Lower lobe of right lung (tissue), 2 donors: ENCODE measurements around the gene FOCAD. TPM values are rescaled to one million over a fixed set of nuclear protein-coding genes. Genes with fewer than 3 reads are reported as not detected.

Experiments
- ATAC-seq, 2 donors: fragments of 200-7000 bp; cut with Tn5 transposase; one replicate each; pipeline ENCODE4 v1.9.1; 2020 to 2022; ENCODE audit warnings: mild to moderate bottlenecking in 2 of 2, moderate library complexity in 2 of 2
- DNase-seq: peaks from one replicate; pipeline ENCODE4 v3.0.0-alpha.2; 2020
- H3K27ac ChIP-seq: fragments of 200-600 bp; one replicate; pipeline ENCODE4 v1.8.0; 2022
- H3K27me3 ChIP-seq: fragments of 200-600 bp; one replicate; pipeline ENCODE4 v1.8.0; 2022; ENCODE audit warnings: low read depth
- H3K36me3 ChIP-seq: fragments of 200-600 bp; one replicate; pipeline ENCODE4 v1.8.0; 2022; ENCODE audit warnings: mild to moderate bottlenecking
- H3K4me1 ChIP-seq: fragments of 200-600 bp; one replicate; pipeline ENCODE4 v1.8.0; 2022
- H3K4me3 ChIP-seq: fragments of 200-600 bp; one replicate; pipeline ENCODE4 v1.8.0; 2022; ENCODE audit warnings: mild to moderate bottlenecking
- H3K9me3 ChIP-seq: fragments of 200-600 bp; one replicate; pipeline ENCODE4 v1.8.0; 2022
- CTCF ChIP-seq: fragments of 200-600 bp; IDR thresholded peaks from one replicate; pipeline ENCODE4 v1.8.0; 2022; ENCODE audit warnings: antibody characterized with exemption, mild to moderate bottlenecking
- intact Hi-C: fragments of 100-400 bp; cut with DNase I; formaldehyde crosslinking; loops from one replicate; pipeline ENCODE4 v1.11.0; 2022
- total RNA-seq: library from RNA; stranded (reverse); fragmentation: NEBNext Ultra II Directional; extraction: Animal tissue kit (Norgen Biotek cat#: 25700); gene quantifications from one replicate; pipeline ENCODE4 v1.2.1, GENCODE V29; 2021
- donor health status: DM: no; HTN: yes; CAD: no; lungs with severe emphysema.

Gene FOCAD
- total RNA-seq, 1 donor from 2014 or later = 29.5 TPM

DNA sequence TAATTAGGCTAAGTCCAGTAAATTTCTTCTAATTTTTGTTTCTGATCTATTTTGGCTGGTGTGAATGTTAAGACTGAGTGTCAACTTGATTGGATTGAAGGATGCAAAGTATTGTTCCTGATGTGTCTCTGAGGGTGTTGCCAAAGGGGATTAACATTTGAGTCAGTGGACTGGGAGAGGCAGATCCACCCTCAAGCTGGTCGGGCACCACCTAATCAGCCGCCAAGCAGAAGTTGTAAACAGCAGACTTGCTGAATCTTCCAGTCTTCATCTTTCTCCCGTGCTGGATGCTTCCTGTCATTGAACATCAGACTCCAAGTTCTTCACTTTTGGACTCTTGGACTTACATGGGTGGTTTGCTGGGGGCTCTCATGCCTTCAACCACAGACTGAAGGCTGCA, 40.4 kb upstream of the FOCAD start:
- no peak for TF ChIP-seq CTCF
- no peak overlapping the region for H3K27ac ChIP-seq
- intact Hi-C loops = no loop called here
- H3K27me3 ChIP-seq = no peaks in the 10 kb centered on the region
- H3K9me3 ChIP-seq = no peaks in the 10 kb centered on the region
- H3K4me1 ChIP-seq = no peaks in the 10 kb centered on the region
- H3K4me3 ChIP-seq = no peak overlapping the region
- H3K36me3 ChIP-seq = no peaks in the 10 kb centered on the region
- ATAC-seq (no peak), DNase-seq (no peak)

DNA sequence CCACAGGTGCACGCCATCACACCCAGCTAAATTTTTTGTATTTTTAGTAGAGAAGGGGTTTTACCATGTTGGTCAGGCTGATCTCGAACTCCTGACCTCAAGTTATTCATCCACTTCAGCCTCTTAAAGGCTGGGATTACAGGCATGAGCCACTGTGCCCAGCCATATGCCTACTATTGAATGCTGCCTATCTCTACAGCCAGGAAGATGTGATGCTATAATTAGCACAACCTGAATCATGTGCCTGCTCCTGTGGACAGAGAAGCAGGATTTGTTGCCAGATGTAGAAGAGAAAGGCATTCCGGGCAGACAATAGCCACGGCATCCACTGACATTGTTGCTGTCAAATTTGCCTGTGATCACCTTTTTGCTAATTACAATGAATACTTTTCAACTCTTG, 37.4 kb upstream of the FOCAD start:
- H3K36me3 ChIP-seq = no peaks in the 10 kb centered on the region
- no peak for ATAC-seq
- H3K4me3 ChIP-seq = no peak overlapping the region
- no peak for TF ChIP-seq CTCF
- H3K27ac ChIP-seq = no peak overlapping the region
- H3K27me3 ChIP-seq = no peaks in the 10 kb centered on the region
- no peak for DNase-seq
- intact Hi-C loops = no loop called here
- no peaks in the 10 kb centered on the region for H3K9me3 ChIP-seq
- no peaks in the 10 kb centered on the region for H3K4me1 ChIP-seq

DNA sequence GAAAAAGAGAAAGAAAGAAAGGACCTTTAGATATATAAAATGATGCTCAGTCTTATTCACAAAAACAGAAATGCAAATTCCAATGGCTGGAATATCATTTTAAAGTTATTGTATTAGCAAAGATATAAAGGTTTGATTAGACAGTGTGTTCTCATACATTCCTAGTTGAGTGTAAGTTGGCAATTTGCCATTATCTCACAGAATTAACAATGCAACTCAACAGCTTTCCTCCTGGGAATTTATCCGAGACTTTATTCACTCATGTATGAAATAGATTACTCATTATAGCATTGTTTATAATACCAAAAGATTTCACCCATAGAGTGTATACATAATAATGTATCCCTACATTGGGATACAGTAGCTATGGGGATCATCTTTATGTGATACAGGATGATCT, 34.7 kb upstream of the FOCAD start:
- Histone ChIP-seq H3K9me3 (no peaks in the 10 kb centered on the region), H3K36me3 (no peaks in the 10 kb centered on the region), H3K4me3 (no peak overlapping the region), H3K27ac (no peak overlapping the region), H3K4me1 (no peaks in the 10 kb centered on the region), H3K27me3 (no peaks in the 10 kb centered on the region)
- intact Hi-C loops = no loop called here
- TF ChIP-seq CTCF = no peak
- DNase-seq (no peak), ATAC-seq (no peak)

DNA sequence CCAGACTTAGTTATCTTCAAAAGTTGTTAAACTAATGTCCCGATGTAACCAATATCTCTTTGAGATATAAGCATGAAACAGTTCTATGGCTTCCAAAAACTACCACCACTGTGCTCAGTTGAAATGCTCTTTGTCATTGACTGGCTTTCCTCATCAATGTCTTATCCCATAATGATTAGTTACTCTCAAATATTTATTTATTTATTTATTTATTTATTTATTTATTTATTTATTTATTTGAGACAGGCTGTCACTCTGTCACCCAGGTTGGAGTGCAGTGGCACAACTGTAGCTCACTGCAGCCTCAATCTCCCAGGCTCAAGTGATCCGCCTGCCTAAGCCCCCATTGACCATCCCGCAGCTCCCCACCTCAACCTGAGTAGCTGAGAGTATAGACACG, 33.7 kb upstream of the FOCAD start:
- Histone ChIP-seq H3K36me3 (no peaks in the 10 kb centered on the region), H3K4me3 (no peak overlapping the region), H3K9me3 (no peaks in the 10 kb centered on the region), H3K27ac (no peak overlapping the region), H3K27me3 (no peaks in the 10 kb centered on the region), H3K4me1 (no peaks in the 10 kb centered on the region)
- ATAC-seq (no peak), DNase-seq (no peak)
- no peak for TF ChIP-seq CTCF
- intact Hi-C loops = no loop called here

DNA sequence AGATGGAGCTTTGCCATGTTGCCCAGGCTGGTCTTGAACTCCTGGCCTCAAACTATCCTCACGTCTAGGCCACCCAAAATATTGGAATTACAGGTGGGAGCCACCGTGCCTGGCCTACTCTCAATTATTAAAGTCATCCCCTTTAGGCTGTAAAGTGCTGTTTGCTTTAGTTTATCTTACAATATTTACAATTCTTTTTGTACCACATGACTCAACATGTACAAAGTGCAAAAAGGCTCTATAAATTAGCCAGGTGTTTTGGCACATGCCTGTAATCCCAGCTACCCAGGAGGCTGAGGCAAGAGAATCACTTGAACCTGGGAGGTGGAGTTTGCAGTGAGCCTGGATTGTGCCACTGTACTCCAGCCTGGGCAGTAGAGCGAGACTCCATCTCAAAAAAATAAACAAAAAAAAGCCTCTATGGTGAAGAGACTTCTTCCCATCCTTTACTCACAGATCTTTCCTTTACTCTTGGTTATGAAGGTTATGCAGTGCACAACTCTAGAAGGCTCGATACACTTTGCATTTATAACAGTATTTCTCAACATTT, 33.2 kb upstream of the FOCAD start:
- intact Hi-C loops = no loop called here

More for the DNA sequence above, 33.2 kb upstream of the FOCAD start:
- ATAC-seq (no peak), DNase-seq (no peak)
- H3K36me3 ChIP-seq = no peaks in the 10 kb centered on the region
- no peak overlapping the region for H3K27ac ChIP-seq
- H3K4me1 ChIP-seq = no peaks in the 10 kb centered on the region
- H3K4me3 ChIP-seq = no peak overlapping the region
- no peak for TF ChIP-seq CTCF
- H3K9me3 ChIP-seq = no peaks in the 10 kb centered on the region
- H3K27me3 ChIP-seq = no peaks in the 10 kb centered on the region
